Thoracic aorta (tissue), 2 donors: ENCODE results near the gene HTRA2. TPM values are rescaled to one million over a fixed set of nuclear protein-coding genes. Genes with fewer than 3 reads are reported as not detected.

Experiments used
- ATAC-seq: fragments of 150-250 bp; one replicate; pipeline ENCODE4 v1.8.0; 2017; ENCODE audit warnings: low read depth; ENCODE audit not compliant: insufficient number of reproducible peaks, low FRiP score
- DNase-seq: peaks from one replicate; pipeline ENCODE4 v3.0.0-alpha.2; 2020; ENCODE audit warnings: low spot score
- H3K27ac ChIP-seq, 2 donors: fragments of 200-600 bp; sonication (generic); 1 replicate in 1 of 2; 2 replicates in 1 of 2; pipeline ENCODE4 v1.5.1; 2016; ENCODE audit warnings: mild to moderate bottlenecking in 2 of 2, moderate library complexity in 2 of 2
- H3K27me3 ChIP-seq: fragments of 200-600 bp; sonication (generic); replicated peaks from 2 replicates; pipeline ENCODE4 v1.6.0; 2016; ENCODE audit warnings: mild to moderate bottlenecking; ENCODE audit not compliant: insufficient read depth
- H3K36me3 ChIP-seq: fragments of 200-600 bp; sonication (generic); one replicate; pipeline ENCODE4 v1.5.1; 2016
- H3K4me1 ChIP-seq, 2 donors: fragments of 200-600 bp; sonication (generic); 1 replicate in 1 of 2; 2 replicates in 1 of 2; pipeline versions ENCODE4 v1.5.1 to v1.6.0; 2016; ENCODE audit warnings: low read depth in 2 of 2, mild to moderate bottlenecking in 1 of 2; ENCODE audit not compliant: control insufficient read depth in 1 of 2
- H3K4me3 ChIP-seq: fragments of 200-600 bp; sonication (generic); 2 replicates; pipeline ENCODE4 v1.5.1; 2016; ENCODE audit warnings: mild to moderate bottlenecking
- H3K9me3 ChIP-seq: fragments of 200-600 bp; sonication (generic); 2 replicates; pipeline ENCODE4 v1.5.1; 2016
- total RNA-seq, 2 donors: library from RNA; depleted of rRNA; stranded (reverse); fragments of >200 nt; gene quantifications; one replicate each; pipeline versions ENCODE4 v1.1.0 to v1.2.3, GENCODE V29; 2016
- TF ChIP-seq, protein P1 (sequence below): fragments of 200-600 bp; sonication (generic); IDR thresholded peaks from one replicate; pipeline ENCODE4 v1.5.1; 2019; ENCODE audit warnings: antibody characterized with exemption

HTRA2 gene
- total RNA-seq, 2 donors from 2014 or later = 34.9 to 35.6 TPM

DNA sequence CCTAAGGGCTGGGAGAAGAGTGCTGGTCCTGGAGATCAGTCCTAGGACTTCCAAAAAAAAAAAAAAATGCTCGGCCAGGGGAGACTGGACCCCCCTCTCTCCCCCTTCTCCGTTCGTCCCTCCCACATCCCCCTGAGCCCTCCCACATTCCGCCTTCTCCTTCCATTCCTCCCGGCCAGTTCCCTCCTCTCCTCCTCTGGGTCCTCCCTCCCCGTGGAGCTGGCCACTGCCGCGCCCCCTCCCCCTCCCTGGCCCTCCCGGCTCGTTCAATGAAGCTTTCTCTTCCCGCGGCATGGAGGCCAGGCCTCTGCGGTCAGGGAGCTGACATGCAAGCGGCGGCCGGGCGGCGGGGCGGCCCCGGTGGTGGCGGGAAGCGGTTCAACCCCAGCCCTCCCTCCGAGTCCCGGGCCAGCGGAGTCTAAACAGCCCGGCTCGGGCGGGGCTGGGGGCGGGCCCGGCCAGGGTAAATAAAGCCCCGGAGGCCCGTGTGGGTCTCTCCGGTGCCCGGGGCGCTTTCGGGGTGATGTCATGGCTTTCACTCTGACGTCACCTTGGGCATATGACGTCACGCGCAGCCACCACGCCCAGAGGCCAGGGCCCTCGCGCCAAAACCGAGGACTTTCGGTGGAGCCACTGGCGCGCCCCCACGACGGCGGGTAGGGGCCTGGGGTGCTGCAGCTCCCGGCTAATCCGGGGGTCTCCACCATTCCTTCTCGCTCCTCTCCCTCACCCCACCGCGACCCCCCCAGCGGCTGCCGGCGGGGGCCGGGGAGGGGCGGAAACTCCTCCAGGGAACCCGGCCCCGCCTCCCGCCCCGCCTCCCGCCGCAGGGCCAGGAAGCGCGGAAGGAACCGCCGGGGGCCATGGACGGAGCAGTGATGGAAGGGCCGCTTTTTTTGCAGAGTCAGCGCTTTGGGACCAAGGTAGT, 24.4 kb downstream of the HTRA2 start, which contains the start of the genes DOK1 and LOXL3:
TSS of gene DOK1 (plus strand) at position 829 of the 928 bp plus-strand sequence. CDS start at position 864, 35 bp downstream.
TSS of gene LOXL3 (minus strand) at position 51 of the 928 bp plus-strand sequence. CDS start 1,308 bp downstream, outside the sequence.
- H3K4me1 ChIP-seq = peaks cover 6 to 22% of the 10 kb centered on the region in 2 donors
- DNase-seq (peak; percentile 56), ATAC-seq (peak; percentile 89)
- peak within 1 kb of the TSS; percentile 86 to 92 for H3K27ac ChIP-seq
- H3K9me3 ChIP-seq = no peaks in the 10 kb centered on the region
- H3K4me3 ChIP-seq = peak within 1 kb of the TSS; percentile 82
- peaks cover 4% of the 10 kb centered on the region for H3K36me3 ChIP-seq
- H3K27me3 ChIP-seq = no peaks in the 10 kb centered on the region
- TF ChIP-seq, protein P1, sequence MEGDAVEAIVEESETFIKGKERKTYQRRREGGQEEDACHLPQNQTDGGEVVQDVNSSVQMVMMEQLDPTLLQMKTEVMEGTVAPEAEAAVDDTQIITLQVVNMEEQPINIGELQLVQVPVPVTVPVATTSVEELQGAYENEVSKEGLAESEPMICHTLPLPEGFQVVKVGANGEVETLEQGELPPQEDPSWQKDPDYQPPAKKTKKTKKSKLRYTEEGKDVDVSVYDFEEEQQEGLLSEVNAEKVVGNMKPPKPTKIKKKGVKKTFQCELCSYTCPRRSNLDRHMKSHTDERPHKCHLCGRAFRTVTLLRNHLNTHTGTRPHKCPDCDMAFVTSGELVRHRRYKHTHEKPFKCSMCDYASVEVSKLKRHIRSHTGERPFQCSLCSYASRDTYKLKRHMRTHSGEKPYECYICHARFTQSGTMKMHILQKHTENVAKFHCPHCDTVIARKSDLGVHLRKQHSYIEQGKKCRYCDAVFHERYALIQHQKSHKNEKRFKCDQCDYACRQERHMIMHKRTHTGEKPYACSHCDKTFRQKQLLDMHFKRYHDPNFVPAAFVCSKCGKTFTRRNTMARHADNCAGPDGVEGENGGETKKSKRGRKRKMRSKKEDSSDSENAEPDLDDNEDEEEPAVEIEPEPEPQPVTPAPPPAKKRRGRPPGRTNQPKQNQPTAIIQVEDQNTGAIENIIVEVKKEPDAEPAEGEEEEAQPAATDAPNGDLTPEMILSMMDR = no peak

DNA sequence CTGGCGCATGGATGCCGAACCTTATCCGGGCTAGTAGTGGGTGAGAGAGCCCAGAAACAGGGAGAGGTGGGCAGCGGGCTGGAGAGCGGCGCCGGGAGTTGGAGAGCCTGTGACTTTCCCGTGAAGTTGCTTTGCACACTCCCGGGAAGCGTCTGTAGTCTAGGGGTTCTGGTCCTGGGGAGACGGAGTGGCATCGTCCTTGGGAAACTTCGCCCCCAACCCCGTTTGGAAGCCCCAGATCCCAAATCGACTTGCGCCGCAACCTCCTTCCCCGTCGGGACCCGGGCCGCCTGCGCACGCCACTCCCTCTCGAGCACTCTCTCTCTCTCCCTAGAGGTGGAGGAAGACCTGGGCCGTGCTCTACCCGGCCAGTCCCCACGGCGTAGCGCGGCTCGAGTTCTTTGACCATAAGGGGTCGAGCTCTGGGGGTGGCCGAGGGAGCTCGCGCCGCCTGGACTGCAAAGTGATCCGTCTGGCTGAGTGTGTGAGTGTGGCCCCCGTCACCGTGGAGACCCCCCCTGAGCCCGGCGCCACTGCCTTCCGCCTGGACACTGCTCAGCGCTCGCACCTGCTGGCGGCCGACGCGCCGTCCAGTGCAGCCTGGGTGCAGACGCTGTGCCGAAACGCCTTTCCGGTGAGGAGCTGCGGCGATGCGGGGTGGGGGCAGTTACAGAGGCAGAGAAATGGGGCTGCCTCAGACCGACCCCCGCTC, 25.2 kb downstream of the HTRA2 start:
- no peaks in the 10 kb centered on the region for H3K9me3 ChIP-seq
- TF ChIP-seq, protein P1 = no peak
- H3K36me3 ChIP-seq = peaks cover 4% of the 10 kb centered on the region
- no peaks in the 10 kb centered on the region for H3K27me3 ChIP-seq
- ATAC-seq (no peak), DNase-seq (no peak)
- peak overlapping the region; percentile 86 to 92 for H3K27ac ChIP-seq
- peaks cover 0 to 15% of the 10 kb centered on the region in 2 donors for H3K4me1 ChIP-seq
- peak overlapping the region; percentile 82 for H3K4me3 ChIP-seq

DNA sequence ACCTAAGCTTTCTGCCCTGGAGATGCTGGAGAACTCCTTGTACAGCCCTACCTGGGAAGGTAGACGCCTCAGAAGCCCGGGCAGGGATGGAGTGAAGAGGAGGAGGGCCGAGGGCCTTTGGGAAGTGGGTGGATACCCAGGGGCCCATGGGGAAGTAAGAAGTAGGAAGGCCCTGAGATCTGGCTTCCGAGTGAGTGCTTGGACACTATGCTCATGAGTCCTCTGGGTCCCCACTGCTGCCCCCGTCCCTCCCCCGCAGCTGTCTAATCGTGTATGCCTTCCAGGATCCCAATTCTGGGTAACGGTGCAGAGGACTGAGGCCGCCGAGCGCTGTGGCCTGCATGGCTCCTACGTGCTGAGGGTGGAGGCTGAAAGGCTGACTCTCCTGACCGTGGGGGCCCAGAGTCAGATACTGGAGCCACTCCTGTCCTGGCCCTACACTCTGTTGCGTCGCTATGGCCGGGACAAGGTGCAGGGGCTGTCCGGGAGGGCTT, 25.9 kb downstream of the HTRA2 start:
- no peak for DNase-seq
- ATAC-seq = no peak
- Histone ChIP-seq H3K4me1 (peaks cover 0 to 15% of the 10 kb centered on the region in 2 donors), H3K9me3 (no peaks in the 10 kb centered on the region), H3K4me3 (peak overlapping the region; percentile 82), H3K36me3 (peaks cover 4% of the 10 kb centered on the region), H3K27me3 (no peaks in the 10 kb centered on the region), H3K27ac (peak overlapping the region in 1 of 2 donors; percentile 92)
- TF ChIP-seq, protein P1 = no peak

DNA sequence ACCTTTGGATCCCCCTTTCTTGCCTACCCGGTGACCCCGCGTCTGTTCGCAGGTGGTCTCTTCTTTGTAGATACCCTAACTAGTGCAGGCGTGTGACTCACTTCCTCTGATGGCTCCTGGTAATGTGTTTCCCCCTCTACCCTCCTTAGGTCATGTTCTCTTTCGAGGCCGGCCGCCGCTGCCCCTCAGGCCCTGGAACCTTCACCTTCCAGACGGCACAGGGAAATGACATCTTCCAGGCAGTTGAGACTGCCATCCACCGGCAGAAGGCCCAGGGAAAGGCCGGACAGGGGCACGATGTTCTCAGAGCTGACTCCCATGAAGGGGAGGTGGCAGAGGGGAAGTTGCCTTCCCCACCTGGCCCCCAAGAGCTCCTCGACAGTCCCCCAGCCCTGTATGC, 26.4 kb downstream of the HTRA2 start:
- ATAC-seq = no peak
- peak overlapping the region; percentile 82 for H3K4me3 ChIP-seq
- TF ChIP-seq, protein P1 = no peak

More for the DNA sequence above, 26.4 kb downstream of the HTRA2 start:
- Histone ChIP-seq H3K4me1 (peaks cover 0 to 15% of the 10 kb centered on the region in 2 donors), H3K36me3 (peaks cover 4% of the 10 kb centered on the region), H3K27me3 (no peaks in the 10 kb centered on the region), H3K27ac (no peak overlapping the region), H3K9me3 (no peaks in the 10 kb centered on the region)
- no peak for DNase-seq
